OCI-LY1 (cell line): ENCODE data around the gene SLC7A6OS.
A peak's percentile ranks its signal among the peaks of the same experiment; 100 is the strongest.

Source experiments
- H2AFZ ChIP-seq: fragments of 200-600 bp; sonication (generic), shearing (Covaris generic); 2 replicates; pipeline ENCODE4 v1.6.0; 2014; ENCODE audit warnings: antibody characterized with exemption, mild to moderate bottlenecking, low read length
- H3F3A ChIP-seq: fragments of 200-600 bp; sonication (generic), shearing (Covaris generic); 2 replicates; pipeline ENCODE4 v1.6.0; 2014; ENCODE audit warnings: mild to moderate bottlenecking, antibody characterized with exemption, low read length, moderate library complexity; ENCODE audit not compliant: insufficient read depth
- H3K27ac ChIP-seq: fragments of 200-600 bp; sonication (generic); 2 replicates; pipeline ENCODE4 v1.5.1; 2014; ENCODE audit warnings: low read length, mixed run types, mild to moderate bottlenecking, low read depth; ENCODE audit not compliant: poor library complexity, severe bottlenecking
- H3K27me3 ChIP-seq: fragments of 200-600 bp; sonication (generic); 2 replicates; pipeline ENCODE4 v1.6.0; 2014; ENCODE audit warnings: antibody characterized with exemption, mild to moderate bottlenecking, low read length, moderate library complexity; ENCODE audit not compliant: insufficient read depth
- H3K36me3 ChIP-seq: fragments of 200-600 bp; sonication (generic); 2 replicates; pipeline ENCODE4 v1.6.1; 2014; ENCODE audit warnings: mild to moderate bottlenecking, antibody characterized with exemption, low read length, moderate library complexity, mixed read lengths; ENCODE audit not compliant: insufficient read depth
- H3K4me1 ChIP-seq: fragments of 200-600 bp; sonication (generic); 2 replicates; pipeline ENCODE4 v1.5.1; 2014; ENCODE audit warnings: mild to moderate bottlenecking, low read length, moderate library complexity; ENCODE audit not compliant: insufficient read depth, severe bottlenecking
- H3K4me2 ChIP-seq: fragments of 200-600 bp; sonication (generic), shearing (Covaris generic); 2 replicates; pipeline ENCODE4 v1.6.1; 2014; ENCODE audit warnings: low read length
- H3K4me3 ChIP-seq: fragments of 200-600 bp; sonication (generic); 2 replicates; pipeline ENCODE4 v1.5.1; 2014; ENCODE audit warnings: low read length, low read depth, mild to moderate bottlenecking, mixed read lengths; ENCODE audit not compliant: poor library complexity, severe bottlenecking
- H3K79me2 ChIP-seq: fragments of 200-600 bp; shearing (Covaris generic); 2 replicates; pipeline ENCODE4 v1.6.1; 2016; ENCODE audit warnings: mixed run types, low read length, mixed read lengths; ENCODE audit not compliant: insufficient read depth
- H3K9ac ChIP-seq: fragments of 200-600 bp; sonication (generic), shearing (Covaris generic); 2 replicates; pipeline ENCODE4 v1.6.1; 2014; ENCODE audit warnings: mild to moderate bottlenecking, low read length, mixed read lengths
- H3K9me2 ChIP-seq: fragments of 200-600 bp; sonication (generic), shearing (Covaris generic); 2 replicates; pipeline ENCODE4 v1.6.1; 2014; ENCODE audit warnings: low read depth, mild to moderate bottlenecking, low read length, mixed read lengths
- H3K9me3 ChIP-seq: fragments of 200-600 bp; shearing (Covaris generic); 2 replicates; pipeline ENCODE4 v1.6.1; 2014; ENCODE audit warnings: low read length, mixed read lengths
- H4K20me1 ChIP-seq: fragments of 200-600 bp; sonication (generic), shearing (Covaris generic); 2 replicates; pipeline ENCODE4 v1.6.0; 2016; ENCODE audit warnings: mild to moderate bottlenecking, low read length; ENCODE audit not compliant: insufficient read depth
- CTCF ChIP-seq: fragments of 200-600 bp; sonication (generic), shearing (Covaris generic); IDR thresholded peaks from 2 replicates; pipeline ENCODE4 v1.5.1; 2017; ENCODE audit warnings: mild to moderate bottlenecking, antibody characterized with exemption, low read length, moderate library complexity, mixed read lengths
- EZH2 ChIP-seq: fragments of 200-600 bp; sonication (generic), shearing (Covaris generic); IDR thresholded peaks from 2 replicates; pipeline ENCODE4 v1.8.0; 2017; ENCODE audit warnings: borderline replicate concordance, mixed run types, mild to moderate bottlenecking, antibody characterized with exemption, low read length, moderate library complexity, mixed read lengths

SLC7A6OS gene

DNA sequence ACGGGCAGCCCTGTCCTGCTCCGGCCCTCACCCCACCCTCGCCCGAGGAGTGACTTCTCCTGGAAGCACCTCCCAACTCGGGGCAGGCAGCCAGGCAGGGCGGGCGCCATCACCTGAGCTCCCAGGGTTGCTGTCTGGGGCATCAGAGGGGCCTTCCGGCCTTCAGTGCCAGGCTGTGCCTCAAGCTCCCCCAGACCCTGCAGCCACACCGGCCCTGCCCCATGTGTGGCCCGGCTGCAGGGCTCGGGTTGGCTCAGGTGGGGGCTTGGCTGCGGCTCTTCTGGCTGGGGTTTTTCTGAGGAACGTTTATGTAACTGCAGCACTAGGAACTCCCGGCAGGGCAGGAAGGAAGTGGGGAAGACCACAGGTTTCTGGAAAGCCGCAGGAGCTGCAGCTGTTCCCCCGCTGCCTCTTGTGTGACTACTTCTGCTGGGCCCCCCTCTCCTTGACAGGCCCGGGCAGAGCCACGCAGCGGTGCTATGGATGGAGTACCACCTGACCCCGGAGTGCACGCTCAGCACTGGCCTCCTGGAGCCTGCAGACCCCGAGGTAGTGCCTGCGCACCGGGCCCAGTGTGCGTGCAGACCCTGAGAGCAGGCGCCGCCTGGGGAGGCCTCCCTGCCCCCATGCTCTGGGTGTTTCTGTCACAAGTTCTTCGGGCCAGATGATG, 45.6 kb upstream of the SLC7A6OS start:
- Histone ChIP-seq H3K27me3 (no peaks in the 10 kb centered on the region), H3K27ac (no peak overlapping the region), H4K20me1 (no peaks in the 10 kb centered on the region), H3K36me3 (peaks cover 88% of the 10 kb centered on the region), H3K79me2 (no peaks in the 10 kb centered on the region), H3K9ac (no peak overlapping the region), H2AFZ (no peak overlapping the region), H3F3A (no peaks in the 10 kb centered on the region), H3K9me3 (no peaks in the 10 kb centered on the region), H3K9me2 (no peaks in the 10 kb centered on the region), H3K4me2 (no peak overlapping the region), H3K4me1 (no peaks in the 10 kb centered on the region), H3K4me3 (no peak overlapping the region)
- no peak for TF ChIP-seq CTCF
- no peak for TF ChIP-seq EZH2

GRCh38 chr16:68355447-68356248, 44.9 kb upstream of the SLC7A6OS start:
- Histone ChIP-seq H3K9me2 (no peaks in the 10 kb centered on the region), H3K4me1 (no peaks in the 10 kb centered on the region), H3K27ac (no peak overlapping the region), H3F3A (no peaks in the 10 kb centered on the region), H2AFZ (no peak overlapping the region), H3K36me3 (peaks cover 89% of the 10 kb centered on the region), H3K9me3 (no peaks in the 10 kb centered on the region), H3K79me2 (no peaks in the 10 kb centered on the region), H3K9ac (no peak overlapping the region), H4K20me1 (no peaks in the 10 kb centered on the region), H3K4me2 (no peak overlapping the region), H3K4me3 (no peak overlapping the region), H3K27me3 (no peaks in the 10 kb centered on the region)
- TF ChIP-seq EZH2 (no peak), CTCF (peak; percentile 19; the same call in 1 of the 2 replicates)

- Histone ChIP-seq H3K4me2 (no peak overlapping the region), H3K36me3 (peaks cover 94% of the 10 kb centered on the region), H3K4me3 (no peak overlapping the region), H3K9ac (no peak overlapping the region), H3K27ac (no peak overlapping the region), H4K20me1 (no peaks in the 10 kb centered on the region), H3F3A (no peaks in the 10 kb centered on the region), H3K4me1 (no peaks in the 10 kb centered on the region), H3K9me2 (no peaks in the 10 kb centered on the region), H3K9me3 (no peaks in the 10 kb centered on the region), H3K79me2 (no peaks in the 10 kb centered on the region), H3K27me3 (no peaks in the 10 kb centered on the region), H2AFZ (no peak overlapping the region)
- TF ChIP-seq EZH2 (no peak), CTCF (no peak)
Observed at GRCh38 chr16:68354816-68355215, 44.1 kb upstream of the SLC7A6OS start.
